IMR-90 (cell line): Measurements from ENCODE around the gene AP3D1.

Source experiments
- SMC3 ChIP-seq: fragments of 150-350 bp; IDR thresholded peaks from 2 replicates; pipeline ENCODE4 v1.6.1; 2016; ENCODE audit warnings: low read depth, mild to moderate bottlenecking, antibody characterized with exemption, low read length, moderate library complexity
- TF ChIP-seq, protein P1 (sequence below): conservative IDR thresholded peaks from 2 replicates; pipeline ENCODE4 v1.5.1; 2012; ENCODE audit warnings: mild to moderate bottlenecking, low read depth, low read length, improper control_type of control experiment

DNA sequence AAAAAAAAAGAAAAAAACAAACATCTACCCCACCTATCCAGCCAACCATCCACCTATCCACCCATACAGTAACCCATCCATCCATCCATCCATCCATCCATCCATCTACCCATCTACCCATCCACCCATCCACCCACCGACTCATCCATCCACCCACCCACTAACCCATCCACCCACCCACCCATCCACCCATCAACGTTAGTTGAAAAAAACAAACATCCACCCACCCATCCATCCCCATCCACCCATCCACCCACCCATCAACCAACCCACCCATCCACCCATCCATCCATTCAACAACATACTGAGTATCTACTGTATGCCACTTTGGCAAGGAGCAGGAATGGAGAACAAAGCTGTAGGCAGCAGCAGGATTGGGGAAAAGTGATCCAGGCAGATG, 6.1 kb upstream of the AP3D1 start:
- no peak for TF ChIP-seq SMC3
- TF ChIP-seq, protein P1, sequence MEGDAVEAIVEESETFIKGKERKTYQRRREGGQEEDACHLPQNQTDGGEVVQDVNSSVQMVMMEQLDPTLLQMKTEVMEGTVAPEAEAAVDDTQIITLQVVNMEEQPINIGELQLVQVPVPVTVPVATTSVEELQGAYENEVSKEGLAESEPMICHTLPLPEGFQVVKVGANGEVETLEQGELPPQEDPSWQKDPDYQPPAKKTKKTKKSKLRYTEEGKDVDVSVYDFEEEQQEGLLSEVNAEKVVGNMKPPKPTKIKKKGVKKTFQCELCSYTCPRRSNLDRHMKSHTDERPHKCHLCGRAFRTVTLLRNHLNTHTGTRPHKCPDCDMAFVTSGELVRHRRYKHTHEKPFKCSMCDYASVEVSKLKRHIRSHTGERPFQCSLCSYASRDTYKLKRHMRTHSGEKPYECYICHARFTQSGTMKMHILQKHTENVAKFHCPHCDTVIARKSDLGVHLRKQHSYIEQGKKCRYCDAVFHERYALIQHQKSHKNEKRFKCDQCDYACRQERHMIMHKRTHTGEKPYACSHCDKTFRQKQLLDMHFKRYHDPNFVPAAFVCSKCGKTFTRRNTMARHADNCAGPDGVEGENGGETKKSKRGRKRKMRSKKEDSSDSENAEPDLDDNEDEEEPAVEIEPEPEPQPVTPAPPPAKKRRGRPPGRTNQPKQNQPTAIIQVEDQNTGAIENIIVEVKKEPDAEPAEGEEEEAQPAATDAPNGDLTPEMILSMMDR = no peak
